ENCODE data around the gene SH3BP5L. TPM values are rescaled to one million over a fixed set of nuclear protein-coding genes. Genes with fewer than 3 reads are reported as not detected.

SH3BP5L gene
- total and polyA plus RNA-seq, 10 of the 15 experiments (the other 5 are each of a cell fraction or from before 2014, with no cell fraction given) = 1.1 to 22.8 (median 10.9) TPM

DNA sequence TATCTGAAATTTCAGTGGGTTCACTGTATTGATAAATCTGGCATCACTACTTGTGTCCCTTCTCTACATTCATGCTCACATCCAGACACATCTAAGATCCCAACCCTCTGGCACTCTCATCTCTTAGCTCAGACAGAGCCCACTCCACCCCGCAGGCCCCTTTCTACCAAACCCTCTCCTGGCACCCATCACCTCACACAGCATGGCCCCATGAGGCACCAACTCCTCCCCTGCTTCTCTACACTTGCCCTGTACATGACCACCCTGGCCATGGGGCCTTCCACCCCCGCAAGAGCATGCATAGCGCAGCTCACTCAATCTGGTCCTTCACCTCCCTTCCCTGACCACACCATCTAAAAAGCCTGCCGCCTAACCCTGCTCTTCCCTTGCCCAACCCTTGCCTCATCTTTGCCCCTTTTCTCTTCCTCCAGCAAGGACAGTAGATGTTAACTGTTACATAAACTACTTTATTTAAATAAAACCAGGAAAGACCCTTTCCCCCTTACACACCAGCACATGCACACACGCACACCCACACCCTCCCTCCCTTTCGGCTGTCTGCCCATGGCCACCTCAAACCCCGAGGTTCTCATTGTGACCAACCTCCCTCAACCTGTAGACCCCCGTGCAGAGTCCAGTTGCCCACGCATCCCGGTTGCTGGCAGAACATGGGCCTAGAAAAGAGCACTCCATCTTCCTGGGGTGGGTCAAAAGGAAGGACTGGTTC, 15.6 kb downstream of the SH3BP5L start:
- WGBS (ENCODE audit: insufficient coverage, insufficient replicate concordance, low lambda C conversion rate, missing lambda C conversion rate) = 91% methylated on average over 10 of the region's 10 CpGs
- DNase-seq (ENCODE audit: low read depth, low spot score) (no peak), ATAC-seq (no peak), FAIRE-seq (no peak)
- no peak overlapping the region for H3K9ac ChIP-seq (ENCODE audit: control insufficient read depth, insufficient read depth, low read length)
- no peak overlapping the region for H3K27ac ChIP-seq (ENCODE audit: control insufficient read depth, insufficient read depth)
- H3K79me2 ChIP-seq (ENCODE audit: control insufficient read depth, insufficient read depth, low read length) = no peaks in the 10 kb centered on the region
- no TSS peak for BruUV-seq (replicated peaks)
- peaks cover 15% of the 10 kb centered on the region for H3K4me1 ChIP-seq (ENCODE audit: control insufficient read depth, insufficient read depth, low read length)
- no peak for TF ChIP-seq CBX3 (IDR thresholded peaks at IDR 0.05; ENCODE audit: borderline replicate concordance, low read depth)
- peak; percentile 33; the same call in 1 of the 2 replicates for TF ChIP-seq POLR2A (IDR thresholded peaks at IDR 0.05; ENCODE audit: low read depth, low read length)
- no peaks in the 10 kb centered on the region for H3K27me3 ChIP-seq (replicated peaks in 1 of 2; ENCODE audit: control insufficient read depth in 2 of 2, insufficient read depth in 2 of 2, low read length in 1 of 2)
- ChIA-PET RAD21 (ENCODE audit: unreplicated experiment) (no interaction called here), POLR2A (no interaction called here), CTCF (no interaction called here), SMC1A (ENCODE audit: uncharacterized antibody, unreplicated experiment) (interaction anchor here (1.3 kb wide), 1 partner anchor 12 kb away, joined by 4 read pairs; no protein-coding TSS in a partner anchor)
- no peak overlapping the region for H3K4me2 ChIP-seq (ENCODE audit: control insufficient read depth, insufficient read depth)
- H3K4me3 ChIP-seq = no peak overlapping the region
- no peak overlapping the region for H2AFZ ChIP-seq (ENCODE audit: control insufficient read depth, low read depth, low read length)
- in situ Hi-C loops (cut with MboI) (loop anchor here (5.0 kb wide), 3 partner anchors 113 to 568 kb away; no protein-coding TSS in a partner anchor), intact Hi-C loops (cut with micrococcal nuclease; ENCODE audit: unreplicated experiment) (loop anchor here (5.0 kb wide), 2 partner anchors 328 to 343 kb away; no protein-coding TSS in a partner anchor)
- H3K9me3 ChIP-seq (replicated peaks; ENCODE audit: control insufficient read depth, insufficient read depth, low read length) = no peaks in the 10 kb centered on the region
- H3K36me3 ChIP-seq (ENCODE audit: control insufficient read depth in 2 of 2, insufficient read depth in 2 of 2, low read length in 1 of 2) = peaks cover 7 to 26% of the 10 kb centered on the region in 2 experiments; a peak in 3 of 4 replicates
- H4K20me1 ChIP-seq (ENCODE audit: control insufficient read depth, insufficient read depth) = no peaks in the 10 kb centered on the region

DNA sequence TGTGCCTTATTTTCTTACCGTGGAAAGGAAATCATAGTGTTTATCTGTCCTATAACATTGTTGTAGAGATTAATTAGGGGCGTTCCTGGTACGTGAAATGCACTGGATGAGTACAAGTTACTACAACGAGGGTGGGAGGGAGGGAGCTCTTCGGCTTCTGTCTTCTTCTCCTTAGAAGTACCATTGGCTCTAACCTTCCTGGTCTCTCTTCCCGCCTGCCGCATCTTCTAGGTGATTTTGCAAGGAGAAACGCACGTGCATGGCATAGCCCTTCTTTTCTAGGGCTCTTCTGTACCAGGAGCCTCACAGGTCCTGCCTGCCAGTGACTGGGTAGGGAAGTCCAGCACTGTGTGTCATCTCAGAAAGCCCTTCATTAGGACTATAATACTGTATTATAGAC, 16.8 kb downstream of the SH3BP5L start:
- in situ Hi-C loops (cut with MboI) = loop anchor here (5.0 kb wide), 3 partner anchors 112 to 567 kb away; no protein-coding TSS in a partner anchor

More for the DNA sequence above, 16.8 kb downstream of the SH3BP5L start:
- no peak overlapping the region for H3K4me3 ChIP-seq
- H3K9me3 ChIP-seq (replicated peaks; ENCODE audit: control insufficient read depth, insufficient read depth, low read length) = no peaks in the 10 kb centered on the region
- H3K36me3 ChIP-seq (ENCODE audit: control insufficient read depth in 2 of 2, insufficient read depth in 2 of 2, low read length in 1 of 2) = peaks cover 4 to 22% of the 10 kb centered on the region in 2 experiments; a peak in 3 of 4 replicates
- SMC1A ChIA-PET (ENCODE audit: uncharacterized antibody, unreplicated experiment) = interaction anchor here (5.6 to 5.7 kb wide), 2 partner anchors 404 to 566 kb away, joined by 61 to 73 read pairs; no protein-coding TSS in a partner anchor
- RAD21 ChIA-PET (ENCODE audit: unreplicated experiment) = interaction anchor here (1.0 kb wide), 1 partner anchor 105 kb away, joined by 4 read pairs; no protein-coding TSS in a partner anchor
- H4K20me1 ChIP-seq (ENCODE audit: control insufficient read depth, insufficient read depth) = no peaks in the 10 kb centered on the region
- CTCF ChIA-PET = interaction anchor here (0.6 to 4.9 kb wide), 5 partner anchors 105 to 404 kb away, joined by 3 to 44 read pairs (median 3); no protein-coding TSS in a partner anchor
- H3K79me2 ChIP-seq (ENCODE audit: control insufficient read depth, insufficient read depth, low read length) = no peaks in the 10 kb centered on the region
- POLR2A ChIA-PET = no interaction called here
- no peak overlapping the region for H3K9ac ChIP-seq (ENCODE audit: control insufficient read depth, insufficient read depth, low read length)
- TF ChIP-seq FOS (IDR thresholded peaks at IDR 0.05; ENCODE audit: borderline replicate concordance, extremely low read depth, insufficient read length) = no peak
- no peak for TF ChIP-seq YY1 (IDR thresholded peaks at IDR 0.05; ENCODE audit: low read depth, low read length)
- TF ChIP-seq RB1 (IDR thresholded peaks at IDR 0.05; ENCODE audit: borderline replicate concordance) = no peak
- no peak for TF ChIP-seq EED (IDR thresholded peaks at IDR 0.05; ENCODE audit: low read depth)
- no peak for TF ChIP-seq RFX5 (IDR thresholded peaks at IDR 0.05; ENCODE audit: low read depth, low read length)
- TF ChIP-seq, protein P1, sequence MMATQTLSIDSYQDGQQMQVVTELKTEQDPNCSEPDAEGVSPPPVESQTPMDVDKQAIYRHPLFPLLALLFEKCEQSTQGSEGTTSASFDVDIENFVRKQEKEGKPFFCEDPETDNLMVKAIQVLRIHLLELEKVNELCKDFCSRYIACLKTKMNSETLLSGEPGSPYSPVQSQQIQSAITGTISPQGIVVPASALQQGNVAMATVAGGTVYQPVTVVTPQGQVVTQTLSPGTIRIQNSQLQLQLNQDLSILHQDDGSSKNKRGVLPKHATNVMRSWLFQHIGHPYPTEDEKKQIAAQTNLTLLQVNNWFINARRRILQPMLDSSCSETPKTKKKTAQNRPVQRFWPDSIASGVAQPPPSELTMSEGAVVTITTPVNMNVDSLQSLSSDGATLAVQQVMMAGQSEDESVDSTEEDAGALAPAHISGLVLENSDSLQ (IDR thresholded peaks at IDR 0.05) = no peak
- TF ChIP-seq IRF4 (IDR thresholded peaks at IDR 0.05; ENCODE audit: low read depth, low read length) = no peak
- TF ChIP-seq EP300 (IDR thresholded peaks at IDR 0.05; ENCODE audit: borderline replicate concordance in 1 of 2, control insufficient read depth in 1 of 2, low read depth in 2 of 2, low read length in 2 of 2) = no peak
- FAIRE-seq (no peak), ATAC-seq (no peak), DNase-seq (ENCODE audit: low read depth, low spot score) (no peak)
- H3K4me1 ChIP-seq (ENCODE audit: control insufficient read depth, insufficient read depth, low read length) = peaks cover 24% of the 10 kb centered on the region
- no peak overlapping the region for H2AFZ ChIP-seq (ENCODE audit: control insufficient read depth, low read depth, low read length)
- no peak overlapping the region for H3K4me2 ChIP-seq (ENCODE audit: control insufficient read depth, insufficient read depth)
- H3K27ac ChIP-seq (ENCODE audit: control insufficient read depth, insufficient read depth) = no peak overlapping the region
- intact Hi-C loops (cut with micrococcal nuclease; ENCODE audit: unreplicated experiment) = loop anchor here (5.0 kb wide), 2 partner anchors 327 to 342 kb away; no protein-coding TSS in a partner anchor
- 86% methylated on average over 9 of the region's 9 CpGs for WGBS (ENCODE audit: insufficient coverage, insufficient replicate concordance, low lambda C conversion rate, missing lambda C conversion rate)
- no TSS peak for BruUV-seq (replicated peaks)
- H3K27me3 ChIP-seq (replicated peaks in 1 of 2; ENCODE audit: control insufficient read depth in 2 of 2, insufficient read depth in 2 of 2, low read length in 1 of 2) = no peaks in the 10 kb centered on the region
